OCI-LY7 (cell line): ENCODE data around the gene SND1. TPM values are rescaled to one million over a fixed set of nuclear protein-coding genes. Genes with fewer than 3 reads are reported as not detected.

Experiments
- BruUV-seq: library from RNA; stranded (reverse); fragments of 400-500 nt; replicated peaks from 2 replicates; lab custom pipeline; 2021; lab: Mats Ljungman, UMichigan
- CTCF ChIA-PET: fragments of 300-600 bp; sonication (Branson Sonifier 250); formaldehyde crosslinking; loops from one replicate; lab custom pipeline; 2022; ENCODE audit warnings: antibody characterized with exemption; ENCODE audit not compliant: unreplicated experiment; lab: Charles Lee
- POLR2A ChIA-PET: fragments of 300-600 bp; sonication (Branson Sonifier 250); formaldehyde crosslinking; loops from one replicate; lab custom pipeline; 2022; ENCODE audit warnings: antibody characterized with exemption; lab: Charles Lee
- DNase-seq: peaks from one replicate; pipeline ENCODE4 v3.0.0-alpha.2; 2015; ENCODE audit warnings: low spot score
- H2AFZ ChIP-seq: fragments of 200-600 bp; sonication (generic), shearing (Covaris generic); 2 replicates; pipeline ENCODE4 v1.6.1; 2014; ENCODE audit warnings: mild to moderate bottlenecking, antibody characterized with exemption, low read length, moderate library complexity
- H3K27ac ChIP-seq: fragments of 200-600 bp; sonication (generic); 2 replicates; pipeline ENCODE4 v1.5.1; 2014; ENCODE audit warnings: mixed run types, low read depth, mild to moderate bottlenecking, moderate library complexity, low read length, inconsistent platforms; ENCODE audit not compliant: poor library complexity, severe bottlenecking
- H3K36me3 ChIP-seq: fragments of 200-600 bp; sonication (generic); 2 replicates; pipeline ENCODE4 v1.6.1; 2014; ENCODE audit warnings: mild to moderate bottlenecking, antibody characterized with exemption, low read length, moderate library complexity, mixed read lengths; ENCODE audit not compliant: insufficient read depth
- H3K4me1 ChIP-seq: fragments of 200-600 bp; sonication (generic); 2 replicates; pipeline ENCODE4 v1.5.1; 2014; ENCODE audit warnings: mild to moderate bottlenecking, low read length; ENCODE audit not compliant: insufficient read depth, poor library complexity, severe bottlenecking
- H3K4me2 ChIP-seq: fragments of 200-600 bp; sonication (generic); 2 replicates; pipeline ENCODE4 v1.6.1; 2014; ENCODE audit warnings: mild to moderate bottlenecking, low read length
- H3K4me3 ChIP-seq: fragments of 200-600 bp; sonication (generic); 2 replicates; pipeline ENCODE4 v1.5.1; 2014; ENCODE audit warnings: mild to moderate bottlenecking, low read depth, low read length; ENCODE audit not compliant: poor library complexity, severe bottlenecking
- H3K79me2 ChIP-seq: fragments of 200-600 bp; sonication (generic); 2 replicates; pipeline ENCODE4 v1.6.1; 2016; ENCODE audit warnings: low read depth, mild to moderate bottlenecking, low read length, moderate library complexity, mixed read lengths; ENCODE audit not compliant: insufficient read depth
- H3K9me2 ChIP-seq: fragments of 200-600 bp; sonication (generic); 2 replicates; pipeline ENCODE4 v1.6.1; 2016; ENCODE audit warnings: mild to moderate bottlenecking, low read length, mixed read lengths; ENCODE audit not compliant: insufficient read depth
- H3K9me3 ChIP-seq: fragments of 200-600 bp; sonication (generic); 2 replicates; pipeline ENCODE4 v1.6.1; 2014; ENCODE audit warnings: mild to moderate bottlenecking, mixed run types, low read length, mixed read lengths
- H4K20me1 ChIP-seq: fragments of 200-600 bp; sonication (generic); 2 replicates; pipeline ENCODE4 v1.6.1; 2014; ENCODE audit warnings: mild to moderate bottlenecking, antibody characterized with exemption, low read length, moderate library complexity, mixed read lengths; ENCODE audit not compliant: insufficient read depth
- CTCF ChIP-seq: fragments of 200-600 bp; sonication (generic); conservative IDR thresholded peaks from 2 replicates; pipeline ENCODE4 v1.5.1; 2014; ENCODE audit warnings: mild to moderate bottlenecking, antibody characterized with exemption, low read length, moderate library complexity, mixed read lengths
- EZH2phosphoT487 ChIP-seq: fragments of 200-600 bp; sonication (generic); IDR thresholded peaks from 2 replicates; pipeline ENCODE4 v1.6.1; 2018; ENCODE audit warnings: low read depth, borderline replicate concordance, mild to moderate bottlenecking, mixed run types, antibody characterized with exemption, low read length, moderate library complexity, mixed read lengths
- intact Hi-C: fragments of 100-400 bp; cut with micrococcal nuclease; formaldehyde crosslinking; loops from one replicate; pipeline ENCODE4 v1.10.0; 2022; ENCODE audit not compliant: unreplicated experiment
- total RNA-seq, 2 experiments: library from RNA; depleted of rRNA in 1 of 2; stranded (reverse); fragments of >200 nt in 1 of 2; shearing (Covaris generic) in 1 of 2; gene quantifications; 2 replicates each; pipeline ENCODE4 v1.2.3, GENCODE V29; 2014 to 2022

SND1 gene
- total RNA-seq, 2 experiments from 2014 or later: 111 to 221 TPM

- CTCF ChIA-PET: no interaction called here
- H3K4me2 ChIP-seq: no peak overlapping the region
- H3K27ac ChIP-seq: no peak overlapping the region
- H2AFZ ChIP-seq: no peak overlapping the region
- BruUV-seq: no TSS peak
- H4K20me1 ChIP-seq: no peaks in the 10 kb centered on the region
- TF ChIP-seq CTCF (peak; percentile 45), EZH2phosphoT487 (no peak)
- intact Hi-C loops: no loop called here
- H3K9me3 ChIP-seq: no peaks in the 10 kb centered on the region
- peaks cover 7% of the 10 kb centered on the region; the same call in 1 of the 2 replicates for H3K36me3 ChIP-seq
- peak; percentile 13 for DNase-seq
- H3K9me2 ChIP-seq: no peaks in the 10 kb centered on the region
- peaks cover 3% of the 10 kb centered on the region for H3K4me1 ChIP-seq
- H3K4me3 ChIP-seq: no peak overlapping the region
- POLR2A ChIA-PET: interaction anchor here (0.6 to 1.0 kb wide), 3 partner anchors 17 to 38 kb away, joined by 3 to 4 read pairs (median 3); no protein-coding TSS in a partner anchor
- no peaks in the 10 kb centered on the region for H3K79me2 ChIP-seq
Observed at GRCh38 chr7:128010391-128011127, 358.6 kb downstream of the SND1 start.

GRCh38 chr7:128011131-128011661 lies 359.2 kb downstream of the SND1 start:
- Histone ChIP-seq H3K27ac (no peak overlapping the region), H4K20me1 (no peaks in the 10 kb centered on the region), H3K79me2 (no peaks in the 10 kb centered on the region), H3K4me2 (no peak overlapping the region), H3K9me3 (no peaks in the 10 kb centered on the region), H3K4me3 (no peak overlapping the region), H3K9me2 (no peaks in the 10 kb centered on the region), H3K36me3 (peaks cover 7% of the 10 kb centered on the region; the same call in 1 of the 2 replicates), H3K4me1 (no peaks in the 10 kb centered on the region), H2AFZ (no peak overlapping the region)
- intact Hi-C loops: no loop called here
- TF ChIP-seq CTCF (no peak), EZH2phosphoT487 (no peak)
- no TSS peak for BruUV-seq
- ChIA-PET POLR2A (interaction anchor here (0.6 kb wide), 1 partner anchor 35 kb away, joined by 4 read pairs; no protein-coding TSS in a partner anchor), CTCF (no interaction called here)
- no peak for DNase-seq

GRCh38 chr7:128014811-128015210 lies 362.8 kb downstream of the SND1 start:
- H3K36me3 ChIP-seq: peaks cover 22% of the 10 kb centered on the region; the same call in 1 of the 2 replicates
- no peaks in the 10 kb centered on the region for H4K20me1 ChIP-seq
- ChIA-PET CTCF (no interaction called here), POLR2A (interaction anchor here (0.7 kb wide), 1 partner anchor 10 kb away, joined by 3 read pairs; no protein-coding TSS in a partner anchor)
- intact Hi-C loops: no loop called here
- no peak overlapping the region for H3K4me2 ChIP-seq
- no peak for DNase-seq
- no peak overlapping the region for H2AFZ ChIP-seq
- H3K9me3 ChIP-seq: no peaks in the 10 kb centered on the region
- H3K4me3 ChIP-seq: no peak overlapping the region
- H3K79me2 ChIP-seq: no peaks in the 10 kb centered on the region
- no peak overlapping the region for H3K27ac ChIP-seq
- no TSS peak for BruUV-seq
- no peaks in the 10 kb centered on the region for H3K9me2 ChIP-seq
- H3K4me1 ChIP-seq: no peaks in the 10 kb centered on the region
- TF ChIP-seq EZH2phosphoT487: no peak
- TF ChIP-seq CTCF: no peak
